NB4 (cell line): ENCODE results near the gene KCNQ4.

Experiments
- POLR2A ChIP-seq: IDR thresholded peaks from 2 replicates; pipeline ENCODE4 v1.6.1; 2011; ENCODE audit warnings: mild to moderate bottlenecking; ENCODE audit not compliant: insufficient read length; ENCODE audit errors: extremely low read depth
- TF ChIP-seq, protein P1 (sequence below): IDR thresholded peaks from one replicate; pipeline ENCODE4 v1.5.1; 2012; ENCODE audit warnings: low read depth, low read length

DNA sequence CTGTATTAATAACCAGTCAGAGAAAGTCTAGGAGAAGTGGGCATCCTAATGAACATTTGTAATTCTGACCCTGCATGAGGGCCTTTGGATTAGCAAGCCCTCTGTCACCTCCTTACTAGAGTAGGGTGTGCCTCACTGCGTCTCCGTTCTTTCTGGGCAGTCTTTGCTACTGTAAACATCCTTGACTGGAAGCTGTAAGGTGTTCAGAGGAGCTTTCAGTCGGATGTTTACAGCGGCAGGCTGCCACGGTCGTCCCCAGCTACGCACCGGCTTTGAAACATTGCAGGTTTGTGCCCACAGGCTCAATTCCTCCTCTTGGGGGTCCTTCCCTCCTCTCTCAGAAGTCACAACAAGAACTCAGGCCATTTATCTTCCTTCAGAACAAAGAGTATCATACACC, 29.4 kb upstream of the KCNQ4 start:
- TF ChIP-seq, protein P1, sequence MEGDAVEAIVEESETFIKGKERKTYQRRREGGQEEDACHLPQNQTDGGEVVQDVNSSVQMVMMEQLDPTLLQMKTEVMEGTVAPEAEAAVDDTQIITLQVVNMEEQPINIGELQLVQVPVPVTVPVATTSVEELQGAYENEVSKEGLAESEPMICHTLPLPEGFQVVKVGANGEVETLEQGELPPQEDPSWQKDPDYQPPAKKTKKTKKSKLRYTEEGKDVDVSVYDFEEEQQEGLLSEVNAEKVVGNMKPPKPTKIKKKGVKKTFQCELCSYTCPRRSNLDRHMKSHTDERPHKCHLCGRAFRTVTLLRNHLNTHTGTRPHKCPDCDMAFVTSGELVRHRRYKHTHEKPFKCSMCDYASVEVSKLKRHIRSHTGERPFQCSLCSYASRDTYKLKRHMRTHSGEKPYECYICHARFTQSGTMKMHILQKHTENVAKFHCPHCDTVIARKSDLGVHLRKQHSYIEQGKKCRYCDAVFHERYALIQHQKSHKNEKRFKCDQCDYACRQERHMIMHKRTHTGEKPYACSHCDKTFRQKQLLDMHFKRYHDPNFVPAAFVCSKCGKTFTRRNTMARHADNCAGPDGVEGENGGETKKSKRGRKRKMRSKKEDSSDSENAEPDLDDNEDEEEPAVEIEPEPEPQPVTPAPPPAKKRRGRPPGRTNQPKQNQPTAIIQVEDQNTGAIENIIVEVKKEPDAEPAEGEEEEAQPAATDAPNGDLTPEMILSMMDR = no peak
- no peak for TF ChIP-seq POLR2A
